Neural cell (in vitro differentiated cells): Measurements from ENCODE around the gene DNAH3. TPM values are rescaled to one million over a fixed set of nuclear protein-coding genes. Genes with fewer than 3 reads are reported as not detected.

Source experiments
- H2AFZ ChIP-seq: fragments of 200-600, 300-800 bp; sonication (generic), shearing (Covaris generic); 2 replicates; pipeline ENCODE4 v1.6.0; 2014; ENCODE audit warnings: low read depth, mild to moderate bottlenecking, antibody characterized with exemption, low read length, moderate library complexity
- H3F3A ChIP-seq: fragments of 200-600 bp; shearing (Covaris generic); 2 replicates; pipeline ENCODE4 v1.6.1; 2016; ENCODE audit warnings: mild to moderate bottlenecking, moderate library complexity, mixed read lengths, antibody characterized with exemption, low read length; ENCODE audit not compliant: insufficient read depth, poor library complexity, severe bottlenecking
- H3K27ac ChIP-seq: fragments of 200-600, 300-800 bp; sonication (generic), shearing (Covaris generic); 2 replicates; pipeline ENCODE4 v1.5.1; 2014; ENCODE audit warnings: mild to moderate bottlenecking, low read length, moderate library complexity
- H3K27me3 ChIP-seq: fragments of 300-800, 200-600 bp; sonication (generic), shearing (Covaris generic); 2 replicates; pipeline ENCODE4 v1.6.0; 2014; ENCODE audit warnings: mild to moderate bottlenecking, low read depth, low read length, moderate library complexity; ENCODE audit not compliant: insufficient read depth
- H3K36me3 ChIP-seq: fragments of 300-800, 200-600 bp; sonication (generic), shearing (Covaris generic); 2 replicates; pipeline ENCODE4 v1.5.1; 2014; ENCODE audit warnings: mild to moderate bottlenecking, antibody characterized with exemption, low read length, moderate library complexity; ENCODE audit not compliant: insufficient read depth
- H3K4me2 ChIP-seq: fragments of 300-800, 200-600 bp; sonication (generic), shearing (Covaris generic); 2 replicates; pipeline ENCODE4 v1.6.0; 2014; ENCODE audit warnings: mild to moderate bottlenecking, low read length
- H3K4me3 ChIP-seq: fragments of 300-800, 200-600 bp; sonication (generic), shearing (Covaris generic); 2 replicates; pipeline ENCODE4 v1.5.1; 2014; ENCODE audit warnings: mild to moderate bottlenecking, low read length, moderate library complexity
- H3K79me2 ChIP-seq: fragments of 200-600 bp; shearing (Covaris generic); replicated peaks from 2 replicates; pipeline ENCODE4 v1.6.0; 2014; ENCODE audit warnings: mild to moderate bottlenecking, low read length, moderate library complexity; ENCODE audit not compliant: insufficient read depth
- H3K9ac ChIP-seq: fragments of 300-800, 200-600 bp; sonication (generic), shearing (Covaris generic); 2 replicates; pipeline ENCODE4 v1.6.1; 2016; ENCODE audit warnings: mild to moderate bottlenecking, low read length, mixed read lengths
- H3K9me2 ChIP-seq: fragments of 200-600 bp; shearing (Covaris generic); 2 replicates; pipeline ENCODE4 v1.6.1; 2016; ENCODE audit warnings: mild to moderate bottlenecking, low read length, mixed read lengths; ENCODE audit not compliant: insufficient read depth
- H3K9me3 ChIP-seq: fragments of 200-600, 300-800 bp; sonication (generic), shearing (Covaris generic); 2 replicates; pipeline ENCODE4 v1.6.1; 2016; ENCODE audit warnings: mild to moderate bottlenecking, mixed run types, low read length, moderate library complexity, mixed read lengths
- H4K20me1 ChIP-seq: fragments of 200-600 bp; shearing (Covaris generic); 2 replicates; pipeline ENCODE4 v1.6.1; 2016; ENCODE audit warnings: mild to moderate bottlenecking, mixed run types; ENCODE audit not compliant: insufficient read depth
- EP300 ChIP-seq: fragments of 450-650 bp; conservative IDR thresholded peaks from 2 replicates; pipeline ENCODE4 v1.6.1; 2014; ENCODE audit warnings: antibody characterized with exemption, mild to moderate bottlenecking, moderate library complexity; ENCODE audit not compliant: poor library complexity, severe bottlenecking
- EZH2 ChIP-seq: fragments of 200-600, 300-800 bp; shearing (Covaris generic), sonication (generic); IDR thresholded peaks from 2 replicates; pipeline ENCODE4 v1.6.1; 2014; ENCODE audit warnings: antibody characterized with exemption, low read length, borderline replicate concordance, mild to moderate bottlenecking; ENCODE audit not compliant: insufficient read depth, poor library complexity, severe bottlenecking
- MXI1 ChIP-seq: fragments of 450-650 bp; conservative IDR thresholded peaks from 2 replicates; pipeline ENCODE4 v1.6.1; 2014; ENCODE audit warnings: antibody characterized with exemption, mild to moderate bottlenecking; ENCODE audit not compliant: poor library complexity, severe bottlenecking
- RAD21 ChIP-seq: fragments of 450-650 bp; conservative IDR thresholded peaks from 2 replicates; pipeline ENCODE4 v1.6.1; 2014; ENCODE audit warnings: antibody characterized with exemption, mild to moderate bottlenecking, moderate library complexity
- REST ChIP-seq: IDR thresholded peaks from 2 replicates; pipeline ENCODE4 v1.6.1; 2012; ENCODE audit warnings: borderline replicate concordance
- SMC3 ChIP-seq: fragments of 450-650 bp; conservative IDR thresholded peaks from 2 replicates; pipeline ENCODE4 v1.6.1; 2014; ENCODE audit warnings: antibody characterized with exemption, mild to moderate bottlenecking, moderate library complexity; ENCODE audit not compliant: poor library complexity
- TAF1 ChIP-seq: IDR thresholded peaks from 2 replicates; pipeline ENCODE4 v1.6.1; 2012; ENCODE audit warnings: low read depth
- polyA plus RNA-seq: library from polyadenylated mRNA; depleted of rRNA; stranded (reverse); fragments of >200 nt; gene quantifications from 2 replicates; pipeline ENCODE4 v1.2.3, GENCODE V29; 2014
- TF ChIP-seq, protein P1 (sequence below): fragments of 450-650 bp; IDR thresholded peaks from 2 replicates; pipeline ENCODE4 v1.5.1; 2014; ENCODE audit warnings: antibody characterized with exemption, mild to moderate bottlenecking, moderate library complexity; ENCODE audit not compliant: poor library complexity, severe bottlenecking

DNAH3 gene
- polyA plus RNA-seq, 1 donor from 2014 or later = 0.06 TPM

- Histone ChIP-seq H3F3A (no peaks in the 10 kb centered on the region), H4K20me1 (no peaks in the 10 kb centered on the region), H3K9me3 (no peaks in the 10 kb centered on the region), H3K79me2 (no peaks in the 10 kb centered on the region), H3K4me3 (no peak overlapping the region), H2AFZ (no peak overlapping the region), H3K4me2 (no peak overlapping the region), H3K27ac (no peak overlapping the region), H3K36me3 (no peaks in the 10 kb centered on the region), H3K27me3 (no peaks in the 10 kb centered on the region), H3K9me2 (no peaks in the 10 kb centered on the region), H3K9ac (no peak overlapping the region)
- TF ChIP-seq REST (no peak), RAD21 (no peak)
Observed at GRCh38 chr16:20928774-20929411, 221.8 kb downstream of the DNAH3 start.

DNA sequence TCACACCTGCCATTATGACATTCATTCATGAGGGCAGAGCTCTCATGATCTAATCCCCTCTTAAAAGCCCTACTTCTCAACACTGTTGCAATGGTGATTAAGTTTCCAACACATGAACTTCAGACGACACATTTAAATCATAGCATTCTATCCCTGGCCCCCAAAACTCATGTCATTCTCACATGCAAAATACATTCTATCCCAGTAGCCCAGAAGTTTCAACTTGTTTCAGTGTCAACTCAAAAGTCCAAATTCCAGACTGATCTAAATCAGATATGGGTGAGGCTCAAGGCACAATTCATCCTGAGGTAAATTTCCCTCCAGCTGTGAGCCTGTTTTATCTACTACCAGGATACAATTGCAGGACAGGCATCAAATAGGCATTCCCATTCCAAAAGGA, 224.9 kb downstream of the DNAH3 start:
- Histone ChIP-seq H3K4me2 (no peak overlapping the region), H3F3A (no peaks in the 10 kb centered on the region), H3K36me3 (no peaks in the 10 kb centered on the region), H3K9me3 (no peaks in the 10 kb centered on the region), H3K4me3 (no peak overlapping the region), H3K27me3 (no peaks in the 10 kb centered on the region), H3K9me2 (no peaks in the 10 kb centered on the region), H4K20me1 (no peaks in the 10 kb centered on the region), H3K79me2 (no peaks in the 10 kb centered on the region), H3K9ac (no peak overlapping the region), H2AFZ (no peak overlapping the region), H3K27ac (no peak overlapping the region)
- TF ChIP-seq REST (no peak), EP300 (no peak), EZH2 (no peak), RAD21 (no peak), TAF1 (no peak), MXI1 (no peak), SMC3 (no peak)
- TF ChIP-seq, protein P1, sequence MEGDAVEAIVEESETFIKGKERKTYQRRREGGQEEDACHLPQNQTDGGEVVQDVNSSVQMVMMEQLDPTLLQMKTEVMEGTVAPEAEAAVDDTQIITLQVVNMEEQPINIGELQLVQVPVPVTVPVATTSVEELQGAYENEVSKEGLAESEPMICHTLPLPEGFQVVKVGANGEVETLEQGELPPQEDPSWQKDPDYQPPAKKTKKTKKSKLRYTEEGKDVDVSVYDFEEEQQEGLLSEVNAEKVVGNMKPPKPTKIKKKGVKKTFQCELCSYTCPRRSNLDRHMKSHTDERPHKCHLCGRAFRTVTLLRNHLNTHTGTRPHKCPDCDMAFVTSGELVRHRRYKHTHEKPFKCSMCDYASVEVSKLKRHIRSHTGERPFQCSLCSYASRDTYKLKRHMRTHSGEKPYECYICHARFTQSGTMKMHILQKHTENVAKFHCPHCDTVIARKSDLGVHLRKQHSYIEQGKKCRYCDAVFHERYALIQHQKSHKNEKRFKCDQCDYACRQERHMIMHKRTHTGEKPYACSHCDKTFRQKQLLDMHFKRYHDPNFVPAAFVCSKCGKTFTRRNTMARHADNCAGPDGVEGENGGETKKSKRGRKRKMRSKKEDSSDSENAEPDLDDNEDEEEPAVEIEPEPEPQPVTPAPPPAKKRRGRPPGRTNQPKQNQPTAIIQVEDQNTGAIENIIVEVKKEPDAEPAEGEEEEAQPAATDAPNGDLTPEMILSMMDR = no peak
